NCI-H1092 treated with DMSO at 0.1 percent for 48 hours (cell line): ENCODE data around the gene C9orf50.

Experiments used
- DNase-seq: peaks from one replicate; lab custom pipeline; 2025; lab: John Stamatoyannopoulos, UW

C9orf50 gene

DNA sequence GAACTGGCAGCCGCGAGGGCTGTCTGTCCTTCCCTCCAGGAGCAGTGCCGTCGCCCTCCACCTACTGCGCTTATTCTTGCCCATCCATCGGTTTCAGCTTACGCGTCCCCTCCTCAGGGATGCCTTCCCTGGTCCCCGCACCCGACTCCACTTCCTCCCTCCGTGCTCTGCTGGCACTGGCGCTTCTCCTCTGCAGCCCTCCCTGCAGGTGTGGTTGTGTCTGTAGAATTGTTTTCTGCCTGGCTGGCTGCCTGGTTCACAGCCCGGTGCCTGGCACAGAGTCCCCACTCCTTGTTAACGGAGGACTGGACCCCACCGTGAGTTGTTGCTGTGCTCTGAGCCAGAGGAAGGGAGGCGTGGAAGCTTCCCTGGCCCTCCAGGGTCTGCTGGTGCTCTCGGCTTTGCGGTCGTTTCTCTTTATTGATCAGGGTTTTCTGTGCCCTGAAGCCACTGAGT is 10.8 kb upstream of the C9orf50 start:
- DNase-seq, result no peak

GRCh38 chr9:129630967-129631673 is 10.2 kb upstream of the C9orf50 start:
- no peak for DNase-seq

GRCh38 chr9:129629251-129629820 is 8.4 kb upstream of the C9orf50 start:
- DNase-seq, result no peak

DNA sequence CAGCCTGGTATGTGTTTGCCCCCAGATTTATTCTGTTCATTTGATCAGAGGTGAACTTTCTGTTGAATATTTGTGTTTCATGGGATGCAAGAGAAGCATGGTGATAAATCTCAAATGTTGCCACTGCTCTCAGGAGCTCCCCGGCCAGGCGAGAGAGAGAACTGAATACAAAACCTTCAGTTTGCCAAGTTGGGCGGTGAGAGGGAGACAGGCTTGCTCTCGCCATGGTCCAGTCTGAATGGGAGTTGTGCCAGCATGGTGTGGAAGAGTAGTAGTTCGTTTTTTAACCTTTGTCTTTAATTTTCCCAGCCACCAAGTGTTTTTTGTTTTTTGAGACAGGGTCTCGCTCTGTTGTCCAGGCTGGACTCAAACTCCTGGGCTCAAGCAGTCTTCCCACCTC is 7.8 kb upstream of the C9orf50 start:
- no peak for DNase-seq

DNA sequence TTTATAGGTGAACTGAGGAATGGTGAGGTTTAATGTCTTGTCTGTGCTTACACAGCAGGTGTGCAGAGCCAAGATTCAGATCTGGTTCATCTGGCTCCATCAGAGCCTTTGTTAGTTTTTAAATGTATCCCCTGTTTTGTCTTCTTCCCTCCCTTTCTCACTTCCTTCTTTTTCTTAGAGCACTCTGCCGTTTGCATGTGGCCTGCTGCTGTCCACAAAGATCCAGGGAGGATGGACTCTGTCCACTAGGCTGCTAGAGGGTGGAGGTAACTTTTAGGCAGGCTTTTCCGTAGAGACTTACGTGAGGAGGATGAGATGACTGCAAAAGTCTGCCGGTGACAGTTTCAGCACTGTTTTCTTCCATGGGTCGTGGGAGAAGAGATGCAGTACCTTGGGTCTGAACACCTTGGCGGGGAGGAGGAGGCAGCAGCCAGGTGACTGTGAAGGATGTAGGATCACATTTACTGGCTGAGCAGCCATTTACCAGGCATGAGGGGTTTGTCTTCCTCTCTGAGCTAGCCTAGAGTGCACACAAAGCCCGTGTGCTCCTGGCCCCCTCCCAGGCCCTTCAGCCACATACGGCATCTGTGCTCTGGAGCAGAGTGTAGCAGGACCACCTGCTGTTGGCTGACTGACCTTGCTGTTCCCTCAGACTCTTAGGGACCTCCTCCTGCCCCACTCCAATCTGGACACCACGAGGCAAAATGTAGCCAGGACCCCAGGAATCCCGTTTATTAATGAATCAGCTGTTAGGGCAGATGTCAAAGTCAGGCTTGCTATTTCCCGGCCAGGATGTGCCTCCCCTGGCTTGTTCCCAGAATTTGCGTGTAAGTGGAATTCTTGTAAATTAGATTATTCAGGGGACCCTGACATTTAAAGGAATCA is 6.9 kb upstream of the C9orf50 start:
- DNase-seq, result no peak

GRCh38 chr9:129626625-129627284 is 5.9 kb upstream of the C9orf50 start:
- DNase-seq, result peak; percentile 19

DNA sequence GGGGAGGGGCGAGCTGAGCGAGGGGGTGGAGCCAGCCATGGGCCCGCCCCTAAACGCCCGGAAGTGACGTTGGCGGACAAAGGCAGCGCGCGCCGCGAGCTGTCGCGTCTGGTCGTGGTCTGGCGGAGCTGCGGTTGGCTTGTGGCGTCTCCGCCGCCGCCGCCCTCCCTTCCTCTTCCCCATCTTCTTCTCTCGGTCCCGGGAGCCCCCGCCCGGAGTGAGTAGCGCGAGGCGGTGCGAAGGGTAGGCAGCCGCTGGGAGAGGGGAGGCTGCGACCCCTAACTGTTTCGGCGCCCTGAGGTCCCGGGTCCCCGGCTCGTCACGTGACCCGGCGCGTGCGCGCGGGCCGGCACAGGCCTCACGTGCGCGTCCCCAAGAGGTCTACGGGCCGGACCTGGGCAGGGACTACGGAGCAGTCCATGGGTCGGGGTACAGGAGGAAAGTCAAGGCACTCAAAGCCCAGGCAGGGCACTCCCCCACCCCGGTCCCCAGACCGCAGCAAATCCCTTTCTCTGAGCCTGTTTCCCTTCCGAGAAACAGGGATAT is 5.3 kb upstream of the C9orf50 start, which contains the start of gene NTMT1:
Gene NTMT1, plus strand, starts transcription at position 85 of the 546 bp plus-strand sequence. CDS start 6,541 bp downstream, outside the sequence.
- peak; percentile 81 for DNase-seq

DNA sequence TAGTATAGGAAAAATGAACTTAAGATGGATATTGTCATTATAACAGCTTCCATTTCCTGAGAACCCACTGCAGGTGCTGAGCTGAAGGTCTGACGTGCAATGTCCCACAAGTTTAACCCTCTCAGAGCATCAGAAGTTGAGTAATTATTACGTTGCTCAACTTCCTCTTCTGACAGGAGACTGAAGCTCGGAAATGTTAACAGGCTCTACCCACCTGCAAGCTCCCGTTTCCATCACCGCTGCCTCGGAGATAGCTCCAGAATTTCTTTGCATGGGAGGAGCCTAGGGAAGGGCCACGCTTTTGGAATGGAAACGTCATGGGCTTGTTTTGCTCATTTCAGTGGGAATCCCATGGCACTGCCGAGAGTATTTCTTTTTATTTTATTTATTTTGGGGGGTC is 4.0 kb upstream of the C9orf50 start:
- no peak for DNase-seq

GRCh38 chr9:129624168-129624759 is 3.4 kb upstream of the C9orf50 start:
- peak; percentile 57 for DNase-seq

GRCh38 chr9:129623331-129623730 is 2.4 kb upstream of the C9orf50 start:
- no peak for DNase-seq

DNA sequence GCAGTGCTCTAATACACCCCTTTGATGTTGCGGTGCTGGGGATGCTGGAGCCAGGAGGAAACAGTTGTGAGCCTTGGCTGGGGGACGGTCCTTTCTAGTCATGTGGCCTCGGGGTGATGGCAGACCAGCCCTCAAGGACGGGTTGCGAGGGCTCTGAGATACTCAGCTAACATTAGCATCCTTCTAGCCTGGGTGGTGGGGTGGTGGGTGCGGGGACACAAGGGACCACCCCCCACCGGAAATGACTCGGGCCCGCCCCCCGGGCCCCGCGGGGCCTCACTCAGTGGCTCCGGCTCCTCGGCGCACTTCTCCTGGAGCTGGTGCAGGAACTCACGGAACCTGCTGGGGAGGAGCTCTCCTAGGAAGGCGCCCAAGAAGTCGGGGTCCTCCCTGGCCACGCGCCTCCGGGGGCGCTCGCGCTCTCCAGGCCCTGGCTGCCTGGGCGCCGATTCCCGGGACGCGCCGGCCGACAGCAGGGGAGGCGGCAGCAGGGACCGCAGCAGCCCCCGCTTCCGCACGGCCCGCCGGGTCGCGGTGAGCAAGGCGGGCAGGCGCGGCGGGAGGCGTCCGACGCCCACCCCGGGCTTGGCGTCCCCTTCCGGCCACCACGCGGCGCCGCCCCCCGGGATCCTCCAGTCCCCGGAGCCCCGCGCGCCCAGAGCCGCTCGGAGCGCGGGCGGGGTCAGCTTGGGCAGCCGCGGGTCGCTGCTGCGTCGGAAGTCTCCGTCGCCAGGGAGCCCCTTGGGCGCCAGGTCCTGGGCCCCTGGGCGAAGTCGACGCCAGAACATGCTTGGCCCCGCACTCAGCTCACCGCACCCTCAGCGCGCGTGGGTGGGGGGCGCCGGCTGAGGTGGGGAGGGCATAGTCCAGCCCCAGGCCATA is 873 bp downstream of the C9orf50 start:
- DNase-seq, result peak; percentile 17

DNA sequence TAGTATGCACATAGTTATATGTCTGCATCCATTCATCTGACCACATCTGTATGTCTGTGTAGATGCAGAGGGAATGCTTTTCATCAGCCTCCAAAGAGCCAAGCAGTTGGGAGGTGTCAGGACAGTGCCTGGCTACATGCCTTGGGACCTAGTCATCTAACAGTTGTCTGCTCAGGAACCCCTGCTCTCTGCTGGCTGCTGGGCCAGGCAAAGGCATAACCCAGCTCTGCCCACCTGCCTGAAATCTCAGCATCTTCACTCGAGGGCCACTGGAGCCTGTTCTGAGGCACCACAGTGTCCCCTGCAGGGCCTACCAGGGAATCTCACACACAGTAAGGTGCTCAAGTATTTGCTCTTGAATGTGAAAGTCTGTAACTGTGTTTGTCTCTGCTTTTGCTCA is 3.7 kb downstream of the C9orf50 start:
- DNase-seq, result peak; percentile 37

- DNase-seq, result no peak
Observed at GRCh38 chr9:129615407-129616285, 5.3 kb downstream of the C9orf50 start.

DNA sequence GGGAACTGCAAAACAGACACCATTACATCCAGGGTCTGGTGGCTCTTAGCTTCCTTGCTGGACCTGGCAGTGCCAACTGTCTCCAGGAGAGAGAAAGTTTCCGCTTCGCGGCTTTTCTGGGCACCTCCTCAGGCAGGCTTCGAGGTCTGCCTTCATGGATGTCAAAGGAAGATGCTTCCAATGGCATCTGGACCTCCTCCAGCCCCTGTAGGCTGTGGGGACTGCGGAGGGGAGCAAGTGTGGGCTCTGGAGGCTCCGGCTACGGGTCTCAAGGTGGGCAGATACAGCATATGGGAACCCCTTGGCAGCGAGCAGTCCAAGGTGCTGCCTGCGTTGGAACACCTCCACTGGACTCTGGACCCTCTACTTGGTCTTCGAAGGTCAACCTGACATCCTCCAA is 6.0 kb downstream of the C9orf50 start:
- no peak for DNase-seq

GRCh38 chr9:129613520-129614175 is 7.3 kb downstream of the C9orf50 start:
- DNase-seq, result peak; percentile 75

DNA sequence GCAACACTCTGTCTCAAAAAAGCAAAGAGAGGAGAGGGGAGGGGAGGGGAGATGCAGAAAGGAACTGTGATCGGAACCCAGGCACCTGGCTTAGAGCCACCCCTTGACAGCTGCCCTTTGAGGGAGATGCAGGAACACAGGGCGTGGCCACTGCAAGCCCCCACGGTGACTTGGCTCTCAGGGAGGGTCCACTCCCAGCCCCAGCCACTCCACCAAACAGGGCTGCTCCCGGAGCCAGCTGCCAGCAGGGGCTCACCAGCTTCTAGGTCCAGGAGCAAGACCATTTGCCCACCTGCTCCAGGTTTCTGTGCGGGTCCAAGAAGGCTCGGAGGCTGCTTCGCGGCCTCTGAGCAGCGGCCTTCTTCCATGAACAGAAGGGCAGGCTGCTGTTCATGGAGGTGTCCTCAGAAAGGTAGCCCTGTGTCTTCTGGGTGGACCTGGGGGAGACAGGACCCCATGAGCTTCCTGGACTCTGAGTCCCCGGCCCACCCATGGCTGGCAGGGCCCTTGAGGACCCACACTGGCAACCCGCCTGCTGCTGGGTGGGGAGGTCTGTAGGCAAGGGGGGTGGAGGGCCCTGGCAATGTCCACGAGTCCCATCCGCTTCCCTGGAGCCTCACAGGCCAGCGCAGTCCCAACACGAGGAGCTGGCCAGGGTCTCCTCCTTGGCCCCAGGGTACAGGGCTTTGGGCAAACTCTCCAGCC is 7.9 kb downstream of the C9orf50 start:
- peak; percentile 62 for DNase-seq

DNA sequence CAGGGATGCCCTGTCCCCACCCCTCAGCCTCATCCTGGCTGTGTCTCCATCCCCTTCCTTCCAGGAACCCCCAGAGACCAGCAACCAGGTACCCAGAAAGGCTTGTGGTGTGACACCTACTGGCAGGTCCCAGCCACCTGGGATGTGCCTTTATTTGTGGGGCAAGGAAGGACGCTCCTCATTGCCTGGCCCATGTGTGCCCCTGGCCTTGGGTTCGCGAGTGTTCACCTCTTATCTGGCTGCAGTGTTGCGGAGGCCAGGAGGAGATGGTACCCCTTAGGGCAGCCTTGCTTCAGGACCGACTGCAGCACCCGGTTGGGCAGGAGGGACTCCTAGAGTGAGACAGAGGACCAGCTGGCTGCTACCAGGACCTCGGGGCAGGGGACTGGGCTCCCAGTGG is 8.8 kb downstream of the C9orf50 start:
- no peak for DNase-seq

- no peak for DNase-seq
Observed at GRCh38 chr9:129611307-129611800, 9.5 kb downstream of the C9orf50 start.
